HCT116 (cell line): ENCODE results near the gene FAM3B. TPM values are rescaled to one million over a fixed set of nuclear protein-coding genes. Genes with fewer than 3 reads are reported as not detected.

Experiments used
- ATAC-seq: fragments of 200-7000 bp; cut with Tn5 transposase; 2 replicates; pipeline ENCODE4 v1.9.1; 2020; ENCODE audit warnings: mild to moderate bottlenecking, moderate library complexity
- BruUV-seq: library from RNA; stranded (reverse); fragments of 400-500 nt; replicated peaks from 2 replicates; lab custom pipeline; 2021; lab: Mats Ljungman, UMichigan
- CTCF ChIA-PET: fragments of 300-600 bp; sonication (Branson Sonifier 250); formaldehyde crosslinking; loops from one replicate; lab custom pipeline; 2021; ENCODE audit warnings: antibody characterized with exemption; lab: Charles Lee
- POLR2A ChIA-PET: fragments of 300-600, 350-600 bp; sonication (Branson Sonifier 250); formaldehyde crosslinking; loops from one replicate; lab custom pipeline; 2021; ENCODE audit warnings: antibody characterized with exemption; lab: Charles Lee
- RAD21 ChIA-PET, 2 experiments: fragments of 300-600 bp; sonication (Branson Sonifier 250); formaldehyde crosslinking; loops; one replicate each; lab custom pipeline; 2023; ENCODE audit warnings: low total read pairs in 2 of 2; ENCODE audit not compliant: uncharacterized antibody in 2 of 2, unreplicated experiment in 2 of 2, low non-redundant PET in 1 of 2; lab: Charles Lee
- DNase-seq: peaks from one replicate; pipeline ENCODE4 v3.0.0-alpha.2; 2010; ENCODE audit warnings: low read depth, low spot score
- H2AFZ ChIP-seq: fragments of 200-600 bp; shearing (Covaris generic), sonication (generic); 2 replicates; pipeline ENCODE4 v1.6.1; 2017; ENCODE audit warnings: low read depth, mixed run types, mixed read lengths, antibody characterized with exemption, low read length; ENCODE audit not compliant: poor library complexity, severe bottlenecking
- H3K27ac ChIP-seq: 2 replicates; pipeline ENCODE4 v1.5.1; 2012; ENCODE audit warnings: low read depth, low read length
- H3K27me3 ChIP-seq: fragments of 200-600 bp; sonication (generic); 2 replicates; pipeline ENCODE4 v1.6.1; 2016; ENCODE audit warnings: mixed run types, low read length, mixed read lengths; ENCODE audit not compliant: insufficient read depth
- H3K36me3 ChIP-seq, 2 experiments: fragments of 200-500 bp in 1 of 2; fragments of 200-600 bp in 1 of 2; sonication (Bioruptor generic) in 1 of 2; sonication (generic) in 1 of 2; 2 replicates each; pipeline versions ENCODE4 v1.5.1 to v1.6.1; 2014 to 2016; ENCODE audit warnings: low read length in 2 of 2, inconsistent platforms in 1 of 2, mixed read lengths in 1 of 2, mixed run types in 1 of 2; ENCODE audit not compliant: insufficient read depth in 2 of 2, control insufficient read depth in 1 of 2
- H3K4me1 ChIP-seq, 2 experiments: fragments of 200-600 bp in 1 of 2; sonication (generic) in 1 of 2; 2 replicates each; pipeline versions ENCODE4 v1.5.1 to v1.6.1; 2012 to 2017; ENCODE audit warnings: low read length in 2 of 2, inconsistent platforms in 1 of 2, mild to moderate bottlenecking in 1 of 2, mixed read lengths in 1 of 2, mixed run types in 1 of 2, moderate library complexity in 1 of 2; ENCODE audit not compliant: insufficient read depth in 2 of 2, control insufficient read depth in 1 of 2
- H3K4me2 ChIP-seq: fragments of 200-600 bp; sonication (generic); 2 replicates; pipeline ENCODE4 v1.6.1; 2017; ENCODE audit warnings: mixed run types, low read length, mixed read lengths
- H3K4me3 ChIP-seq, 2 experiments: fragments of 200-600 bp in 1 of 2; sonication (generic) in 1 of 2; replicated peaks in 1 of 2; 2 replicates each; pipeline ENCODE4 v1.5.1; 2011 to 2016; ENCODE audit warnings: low read length in 2 of 2, control low read depth in 1 of 2, low read depth in 1 of 2, mild to moderate bottlenecking in 1 of 2, mixed read lengths in 1 of 2, mixed run types in 1 of 2
- H3K79me2 ChIP-seq: fragments of 200-600 bp; sonication (generic); 2 replicates; pipeline ENCODE4 v1.6.1; 2017; ENCODE audit warnings: mild to moderate bottlenecking, mixed run types, low read length, moderate library complexity, mixed read lengths; ENCODE audit not compliant: insufficient read depth
- H3K9ac ChIP-seq: fragments of 200-600 bp; sonication (generic); 2 replicates; pipeline ENCODE4 v1.6.1; 2016; ENCODE audit warnings: low read length, mixed read lengths
- H3K9me2 ChIP-seq: fragments of 200-600 bp; sonication (generic), shearing (Covaris generic); 2 replicates; pipeline ENCODE4 v1.6.1; 2017; ENCODE audit warnings: mixed run types, mild to moderate bottlenecking, moderate library complexity; ENCODE audit not compliant: insufficient read depth
- H3K9me3 ChIP-seq, 2 experiments: fragments of 200-500 bp in 1 of 2; fragments of 200-600 bp in 1 of 2; sonication (Bioruptor generic) in 1 of 2; sonication (generic) in 1 of 2; 2 replicates each; pipeline ENCODE4 v1.6.1; 2014 to 2017; ENCODE audit warnings: low read length in 2 of 2, mixed read lengths in 2 of 2, inconsistent platforms in 1 of 2, low read depth in 1 of 2, mild to moderate bottlenecking in 1 of 2, mixed run types in 1 of 2, moderate library complexity in 1 of 2; ENCODE audit not compliant: control insufficient read depth in 1 of 2, insufficient read depth in 1 of 2
- H4K20me1 ChIP-seq: fragments of 200-600 bp; sonication (generic), shearing (Covaris generic); 2 replicates; pipeline ENCODE4 v1.6.1; 2017; ENCODE audit warnings: mixed run types, mild to moderate bottlenecking, moderate library complexity; ENCODE audit not compliant: insufficient read depth
- CBX3 ChIP-seq: IDR thresholded peaks from 2 replicates; pipeline ENCODE4 v1.6.1; 2012; ENCODE audit warnings: low read depth
- EGR1 ChIP-seq: IDR thresholded peaks from 2 replicates; pipeline ENCODE4 v1.6.1; 2012; ENCODE audit warnings: low read depth
- EZH2 ChIP-seq: fragments of 200-600 bp; sonication (generic); IDR thresholded peaks from 2 replicates; pipeline ENCODE4 v1.6.1; 2017; ENCODE audit warnings: antibody characterized with exemption, mixed run types
- EZH2phosphoT487 ChIP-seq: fragments of 200-600 bp; IDR thresholded peaks from 2 replicates; pipeline ENCODE4 v1.6.1; 2018; ENCODE audit warnings: antibody characterized with exemption, borderline replicate concordance
- FOSL1 ChIP-seq: IDR thresholded peaks from 2 replicates; pipeline ENCODE4 v1.6.1; 2012; ENCODE audit warnings: low read depth
- JUND ChIP-seq: IDR thresholded peaks from 2 replicates; pipeline ENCODE4 v1.6.1; 2012
- POLR2A ChIP-seq: IDR thresholded peaks from 2 replicates; pipeline ENCODE4 v1.7.0; 2011; ENCODE audit warnings: borderline replicate concordance; ENCODE audit not compliant: insufficient read depth, insufficient read length; ENCODE audit errors: extremely low read depth
- POLR2AphosphoS5 ChIP-seq: IDR thresholded peaks from 2 replicates; pipeline ENCODE4 v1.6.1; 2011; ENCODE audit warnings: mild to moderate bottlenecking, low read depth, low read length, moderate library complexity
- SP1 ChIP-seq: IDR thresholded peaks from 2 replicates; pipeline ENCODE4 v1.6.1; 2012; ENCODE audit warnings: low read depth
- SRF ChIP-seq: IDR thresholded peaks from 2 replicates; pipeline ENCODE4 v1.6.1; 2012; ENCODE audit warnings: low read depth
- YY1 ChIP-seq: IDR thresholded peaks from 2 replicates; pipeline ENCODE4 v1.6.1; 2011; ENCODE audit warnings: low read length, low read depth, moderate library complexity, mild to moderate bottlenecking; ENCODE audit not compliant: insufficient replicate concordance; ENCODE audit errors: extremely low read depth
- ZFX ChIP-seq: fragments of 450-650 bp; IDR thresholded peaks from 2 replicates; pipeline ENCODE4 v1.6.1; 2017
- intact Hi-C: fragments of 100-400 bp; cut with micrococcal nuclease; formaldehyde crosslinking; loops from 2 replicates; pipeline ENCODE4 v1.10.0; 2022
- total RNA-seq: library from RNA; stranded (reverse); gene quantifications from one replicate; pipeline ENCODE4 v1.2.1, GENCODE V29; 2021; ENCODE audit not compliant: unreplicated experiment
- TF ChIP-seq, protein P1 (sequence below), 3 experiments: fragments of 200-600 bp in 1 of 3; sonication (generic) in 1 of 3; IDR thresholded peaks in 2 of 3; conservative IDR thresholded peaks in 1 of 3; 2 replicates each; pipeline ENCODE4 v1.5.1; 2012 to 2017; ENCODE audit warnings: low read depth in 2 of 3, low read length in 2 of 3, antibody characterized with exemption in 1 of 3, borderline replicate concordance in 1 of 3, control low read depth in 1 of 3, mild to moderate bottlenecking in 1 of 3, mixed read lengths in 1 of 3, mixed run types in 1 of 3, moderate library complexity in 1 of 3; ENCODE audit not compliant: insufficient read depth in 1 of 3
- TF ChIP-seq, protein P2 (sequence below): IDR thresholded peaks from 2 replicates; pipeline ENCODE4 v1.6.1; 2012

The FAM3B gene
- total RNA-seq, 1 experiment from 2014 or later = not detected

DNA sequence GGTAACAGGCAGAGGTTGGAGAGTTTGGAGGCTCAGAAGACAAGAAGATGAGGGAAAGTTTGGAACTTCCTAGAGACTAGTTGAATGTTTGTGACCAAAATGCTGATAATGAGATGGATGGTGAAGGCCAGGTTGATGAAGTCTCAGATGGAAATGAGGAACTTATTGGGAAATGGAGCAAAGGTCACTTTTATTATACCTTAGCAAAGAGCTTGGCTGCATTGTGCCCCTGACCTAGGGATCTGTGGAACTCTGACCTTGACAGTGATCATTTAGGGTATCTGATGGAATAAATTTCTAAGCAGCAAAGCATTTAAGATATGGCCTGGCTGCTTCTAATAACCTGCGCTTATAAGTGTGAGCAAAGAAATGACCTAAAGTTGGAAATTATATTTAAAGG, 17.2 kb downstream of the FAM3B start:
- Histone ChIP-seq H3K27ac (no peak overlapping the region), H3K4me3 (no peak overlapping the region), H3K9me2 (no peaks in the 10 kb centered on the region), H3K79me2 (no peaks in the 10 kb centered on the region), H2AFZ (no peak overlapping the region), H3K9ac (no peak overlapping the region), H3K4me2 (no peak overlapping the region), H3K36me3 (no peaks in the 10 kb centered on the region), H3K4me1 (no peaks in the 10 kb centered on the region), H4K20me1 (no peaks in the 10 kb centered on the region), H3K9me3 (no peaks in the 10 kb centered on the region), H3K27me3 (no peaks in the 10 kb centered on the region)
- ATAC-seq (no peak), DNase-seq (no peak)
- intact Hi-C loops = no loop called here
- CTCF ChIA-PET = no interaction called here
- no peak for TF ChIP-seq SP1
- TF ChIP-seq FOSL1 = no peak
- TF ChIP-seq POLR2AphosphoS5 = no peak
- TF ChIP-seq YY1 = no peak
- TF ChIP-seq, protein P1, sequence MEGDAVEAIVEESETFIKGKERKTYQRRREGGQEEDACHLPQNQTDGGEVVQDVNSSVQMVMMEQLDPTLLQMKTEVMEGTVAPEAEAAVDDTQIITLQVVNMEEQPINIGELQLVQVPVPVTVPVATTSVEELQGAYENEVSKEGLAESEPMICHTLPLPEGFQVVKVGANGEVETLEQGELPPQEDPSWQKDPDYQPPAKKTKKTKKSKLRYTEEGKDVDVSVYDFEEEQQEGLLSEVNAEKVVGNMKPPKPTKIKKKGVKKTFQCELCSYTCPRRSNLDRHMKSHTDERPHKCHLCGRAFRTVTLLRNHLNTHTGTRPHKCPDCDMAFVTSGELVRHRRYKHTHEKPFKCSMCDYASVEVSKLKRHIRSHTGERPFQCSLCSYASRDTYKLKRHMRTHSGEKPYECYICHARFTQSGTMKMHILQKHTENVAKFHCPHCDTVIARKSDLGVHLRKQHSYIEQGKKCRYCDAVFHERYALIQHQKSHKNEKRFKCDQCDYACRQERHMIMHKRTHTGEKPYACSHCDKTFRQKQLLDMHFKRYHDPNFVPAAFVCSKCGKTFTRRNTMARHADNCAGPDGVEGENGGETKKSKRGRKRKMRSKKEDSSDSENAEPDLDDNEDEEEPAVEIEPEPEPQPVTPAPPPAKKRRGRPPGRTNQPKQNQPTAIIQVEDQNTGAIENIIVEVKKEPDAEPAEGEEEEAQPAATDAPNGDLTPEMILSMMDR (IDR thresholded peaks at IDR 0.05 in 2 of 3, conservative IDR thresholded peaks at IDR 0.05 in 1 of 3; ENCODE audit: borderline replicate concordance in 1 of 3, insufficient read depth in 1 of 3, low read depth in 2 of 3, low read length in 2 of 3) = no peak
- TF ChIP-seq EGR1 = no peak
- TF ChIP-seq, protein P2, sequence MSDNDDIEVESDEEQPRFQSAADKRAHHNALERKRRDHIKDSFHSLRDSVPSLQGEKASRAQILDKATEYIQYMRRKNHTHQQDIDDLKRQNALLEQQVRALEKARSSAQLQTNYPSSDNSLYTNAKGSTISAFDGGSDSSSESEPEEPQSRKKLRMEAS = no peak
- TF ChIP-seq SRF = no peak
- no peak for TF ChIP-seq EZH2phosphoT487
- no peak for TF ChIP-seq CBX3
- no peak for TF ChIP-seq EZH2
- no peak for TF ChIP-seq JUND
- TF ChIP-seq ZFX = no peak
- no peak for TF ChIP-seq POLR2A
- POLR2A ChIA-PET = no interaction called here
- no TSS peak for BruUV-seq
- RAD21 ChIA-PET = no interaction called here
